Small intestine (tissue), 7 donors: Measurements from ENCODE around the gene KRT23. TPM values are rescaled to one million over a fixed set of nuclear protein-coding genes. Genes with fewer than 3 reads are reported as not detected.

Source experiments
- DNase-seq, 2 donors: peaks; one replicate each; pipeline versions ENCODE4 v3.0.0 to v3.0.0-alpha.2; 2013
- FAIRE-seq: peaks from 2 replicates; lab custom pipeline; 2012; peaks lifted over from hg19 to GRCh38; lab: Jason Lieb, UNC
- H3K27ac ChIP-seq, 3 donors: one replicate each; pipeline ENCODE4 v1.5.1; 2013; ENCODE audit warnings: low read length in 2 of 3, mild to moderate bottlenecking in 2 of 3, control low read depth in 1 of 3, inconsistent platforms in 1 of 3, low read depth in 1 of 3, moderate library complexity in 1 of 3
- H3K27me3 ChIP-seq, 3 donors: one replicate each; pipeline ENCODE4 v1.6.1; 2013; ENCODE audit warnings: low read length in 3 of 3, inconsistent platforms in 1 of 3; ENCODE audit not compliant: control insufficient read depth in 3 of 3, insufficient read depth in 3 of 3
- H3K36me3 ChIP-seq, 3 donors: one replicate each; pipeline ENCODE4 v1.6.1; 2013; ENCODE audit warnings: low read length in 3 of 3, inconsistent platforms in 1 of 3, low read depth in 1 of 3, mild to moderate bottlenecking in 1 of 3, moderate library complexity in 1 of 3; ENCODE audit not compliant: control insufficient read depth in 3 of 3, insufficient read depth in 2 of 3
- H3K4me1 ChIP-seq, 3 donors: one replicate each; pipeline ENCODE4 v1.6.1; 2013; ENCODE audit warnings: low read length in 2 of 3, inconsistent platforms in 1 of 3, low read depth in 1 of 3, mild to moderate bottlenecking in 1 of 3, moderate library complexity in 1 of 3; ENCODE audit not compliant: control insufficient read depth in 3 of 3, insufficient read depth in 2 of 3
- H3K4me3 ChIP-seq, 3 donors: one replicate each; pipeline ENCODE4 v1.5.1; 2013; ENCODE audit warnings: low read length in 3 of 3, control low read depth in 1 of 3, inconsistent platforms in 1 of 3, low read depth in 1 of 3, mild to moderate bottlenecking in 1 of 3, moderate library complexity in 1 of 3
- H3K9me3 ChIP-seq, 2 donors: one replicate each; pipeline ENCODE4 v1.6.1; 2013; ENCODE audit warnings: low read depth in 1 of 2, low read length in 1 of 2; ENCODE audit not compliant: control insufficient read depth in 2 of 2, insufficient read depth in 1 of 2
- WGBS, 3 donors: extraction: QIAGEN DNeasy Blood & Tissue Kit; methylation state at CpG; one replicate each; pipeline ENCODE4 v1.1.7; 2013; 5-methylcytosine and 5-hydroxymethylcytosine counted together
- polyA plus RNA-seq, 4 donors: library from polyadenylated mRNA; stranded (reverse) in 3 of 4; unstranded in 1 of 4; fragments of 200-250 nt in 3 of 4; fragments of 120-200 nt in 1 of 4; gene quantifications; one replicate each; pipeline versions ENCODE4 v1.2.1 to v1.2.3, GENCODE V29; 2013
- donor health status: healthy with polysubstance abuse.
- donor health status: control.
- donor health status: control.
- donor health status: Bipolar disorder and iron deficiency.
- donor health status: healthy.

Gene KRT23
- polyA plus RNA-seq, 4 donors: 0.66 to 0.82 TPM; not detected in 2

- FAIRE-seq (no peak), DNase-seq (no peak)
- Histone ChIP-seq H3K27me3 (peaks cover 0 to 3% (median 0%) of the 10 kb centered on the region in 3 donors), H3K27ac (no peak overlapping the region), H3K4me3 (no peak overlapping the region), H3K4me1 (no peaks in the 10 kb centered on the region), H3K36me3 (no peaks in the 10 kb centered on the region), H3K9me3 (no peaks in the 10 kb centered on the region)
- 82 to 91% (median 85%) methylated on average over 6 of the region's 6 CpGs for WGBS, 3 donors
Measured at GRCh38 chr17:40945414-40945813, 8.0 kb upstream of the KRT23 start.

DNA sequence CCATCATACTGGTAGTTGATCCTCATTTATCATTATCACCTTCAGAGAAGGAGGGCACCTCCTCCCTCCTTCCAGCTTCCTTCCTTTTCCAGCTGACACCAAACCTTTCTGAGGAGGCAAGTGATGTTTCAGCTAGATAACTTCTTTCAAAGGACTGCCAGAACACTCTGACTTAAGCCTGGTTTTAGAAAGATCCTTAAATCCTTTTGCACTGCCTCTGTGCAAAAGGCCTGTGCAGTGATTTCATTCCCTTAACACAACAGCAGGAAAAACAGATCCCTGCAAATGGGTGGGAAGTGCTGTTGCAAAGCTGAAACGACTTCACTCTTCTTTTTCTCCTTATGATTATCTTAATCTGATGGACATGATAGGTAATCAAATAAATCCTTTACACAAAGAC is 7.1 kb upstream of the KRT23 start:
- Histone ChIP-seq H3K4me3 (no peak overlapping the region), H3K27ac (no peak overlapping the region), H3K27me3 (peaks cover 0 to 3% (median 0%) of the 10 kb centered on the region in 3 donors), H3K36me3 (no peaks in the 10 kb centered on the region), H3K9me3 (no peaks in the 10 kb centered on the region), H3K4me1 (no peaks in the 10 kb centered on the region)
- FAIRE-seq (no peak), DNase-seq (no peak)
- 5 to 30% (median 28%) methylated on average over 1 of the region's 1 CpG for WGBS, 3 donors

DNA sequence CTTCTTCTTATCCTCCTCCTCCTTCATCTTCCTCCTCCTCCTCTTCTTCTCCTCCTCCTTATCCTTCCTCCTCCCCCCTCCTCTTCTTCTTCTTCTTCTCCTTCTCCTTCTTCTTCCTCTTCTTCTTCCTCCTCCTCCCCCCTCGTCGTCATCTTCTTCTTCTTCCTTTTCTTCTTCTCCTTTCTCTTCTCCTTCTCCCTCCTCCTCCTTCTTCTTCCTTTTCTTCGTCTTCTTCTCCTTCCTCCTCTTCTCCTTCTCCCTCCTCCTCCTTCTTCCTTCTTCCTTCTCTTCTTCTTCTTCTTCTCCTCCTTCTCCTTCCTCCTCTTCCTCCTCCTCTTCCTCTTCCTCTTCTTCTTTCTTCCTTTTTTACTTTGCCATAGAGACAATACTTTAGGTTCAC is 5.1 kb upstream of the KRT23 start:
- Histone ChIP-seq H3K36me3 (no peaks in the 10 kb centered on the region), H3K27ac (no peak overlapping the region), H3K27me3 (peaks cover 0 to 3% (median 0%) of the 10 kb centered on the region in 3 donors), H3K4me1 (no peaks in the 10 kb centered on the region), H3K4me3 (no peak overlapping the region), H3K9me3 (no peaks in the 10 kb centered on the region)
- 73 to 87% (median 77%) methylated on average over 3 of the region's 3 CpGs for WGBS, 3 donors
- FAIRE-seq (no peak), DNase-seq (no peak)

DNA sequence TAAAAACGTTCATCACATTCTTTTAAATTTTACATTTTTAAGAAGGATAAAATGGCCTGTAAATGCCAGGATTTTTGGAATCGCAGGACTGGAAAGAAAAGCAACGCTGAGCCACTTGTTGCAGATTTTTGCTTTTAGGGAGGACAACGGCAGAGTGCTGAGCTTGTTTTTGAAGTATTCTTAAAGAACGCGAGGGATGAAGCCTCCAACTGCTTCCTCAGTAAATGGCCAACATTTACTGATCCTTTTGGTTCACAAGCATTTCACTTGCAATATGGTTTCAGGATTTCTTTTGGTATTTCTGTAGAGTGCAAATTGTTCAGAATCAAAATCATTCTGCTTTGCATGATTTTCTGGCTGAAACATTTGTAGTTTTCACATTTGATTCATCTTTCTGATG is 2.8 kb upstream of the KRT23 start:
- no peak for FAIRE-seq
- 84 to 89% (median 88%) methylated on average over 6 of the region's 6 CpGs for WGBS, 3 donors
- no peak overlapping the region for H3K27ac ChIP-seq

GRCh38 chr17:40938981-40939380 is 1.5 kb upstream of the KRT23 start:
- FAIRE-seq: no peak
- H3K4me1 ChIP-seq: peaks cover 0 to 4% (median 0%) of the 10 kb centered on the region in 3 donors
- H3K36me3 ChIP-seq: no peaks in the 10 kb centered on the region
- WGBS, 3 donors: 90 to 96% (median 95%) methylated on average over 2 to 3 of the region's 3 CpGs
- H3K27ac ChIP-seq: no peak overlapping the region
- no peak for DNase-seq
- no peaks in the 10 kb centered on the region for H3K27me3 ChIP-seq
- H3K4me3 ChIP-seq: no peak overlapping the region
- no peaks in the 10 kb centered on the region for H3K9me3 ChIP-seq

More for the DNA sequence above, 2.8 kb upstream of the KRT23 start:
- Histone ChIP-seq H3K4me3 (no peak overlapping the region), H3K4me1 (peaks cover 0 to 4% (median 0%) of the 10 kb centered on the region in 3 donors), H3K27me3 (peaks cover 0 to 2% (median 0%) of the 10 kb centered on the region in 3 donors), H3K36me3 (no peaks in the 10 kb centered on the region), H3K9me3 (no peaks in the 10 kb centered on the region)
- no peak for DNase-seq

- WGBS, 3 donors: 14 to 46% (median 35%) methylated on average over 5 of the region's 5 CpGs
- FAIRE-seq: no peak
- H3K4me3 ChIP-seq: no peak overlapping the region
- H3K27me3 ChIP-seq: no peaks in the 10 kb centered on the region
- no peaks in the 10 kb centered on the region for H3K9me3 ChIP-seq
- no peaks in the 10 kb centered on the region for H3K36me3 ChIP-seq
- no peak overlapping the region for H3K27ac ChIP-seq
- no peak for DNase-seq
- peaks cover 0 to 4% (median 0%) of the 10 kb centered on the region in 3 donors for H3K4me1 ChIP-seq
Measured at GRCh38 chr17:40936976-40937375, 470 bp downstream of the KRT23 start.

DNA sequence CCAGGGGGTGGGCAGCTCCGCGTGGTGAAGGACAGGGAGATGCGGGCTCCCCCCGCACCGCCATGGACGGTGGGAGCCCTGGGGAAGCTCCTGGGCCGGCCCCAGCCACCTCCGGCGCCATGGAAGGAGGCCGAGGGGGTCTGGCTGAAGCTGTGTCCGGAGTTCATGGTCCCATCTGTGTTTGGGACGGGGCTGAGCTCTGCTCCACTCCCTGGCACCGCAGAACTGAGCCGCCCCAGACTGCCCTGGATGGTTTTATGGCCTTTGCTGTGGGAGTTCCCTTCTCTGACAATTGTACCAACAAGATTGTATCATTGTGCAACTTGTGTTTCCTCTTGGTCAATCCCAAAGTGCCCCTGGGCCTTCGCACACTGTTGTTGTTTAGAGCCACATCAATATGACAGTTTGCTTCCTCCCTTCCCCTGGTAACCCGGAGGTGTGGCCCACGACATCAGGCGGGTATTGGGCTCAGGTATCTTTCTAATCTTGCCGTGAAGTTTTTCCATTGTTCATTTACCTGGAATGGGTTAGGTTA is 942 bp downstream of the KRT23 start:
- Histone ChIP-seq H3K4me1 (peaks cover 0 to 4% (median 0%) of the 10 kb centered on the region in 3 donors), H3K9me3 (no peaks in the 10 kb centered on the region), H3K36me3 (no peaks in the 10 kb centered on the region), H3K27me3 (no peaks in the 10 kb centered on the region), H3K27ac (no peak overlapping the region), H3K4me3 (no peak overlapping the region)
- WGBS, 3 donors: 52 to 76% (median 66%) methylated on average over 19 of the region's 19 CpGs
- DNase-seq (peak; percentile 56 to 60), FAIRE-seq (no peak)

- no peaks in the 10 kb centered on the region for H3K9me3 ChIP-seq
- no peak overlapping the region for H3K27ac ChIP-seq
- WGBS, 3 donors: 48 to 72% (median 57%) methylated on average over 3 of the region's 3 CpGs
- FAIRE-seq (no peak), DNase-seq (no peak)
- H3K27me3 ChIP-seq: no peaks in the 10 kb centered on the region
- H3K4me1 ChIP-seq: peaks cover 0 to 4% (median 0%) of the 10 kb centered on the region in 3 donors
- no peaks in the 10 kb centered on the region for H3K36me3 ChIP-seq
- H3K4me3 ChIP-seq: no peak overlapping the region
Measured at GRCh38 chr17:40935624-40936023, 1.8 kb downstream of the KRT23 start.

DNA sequence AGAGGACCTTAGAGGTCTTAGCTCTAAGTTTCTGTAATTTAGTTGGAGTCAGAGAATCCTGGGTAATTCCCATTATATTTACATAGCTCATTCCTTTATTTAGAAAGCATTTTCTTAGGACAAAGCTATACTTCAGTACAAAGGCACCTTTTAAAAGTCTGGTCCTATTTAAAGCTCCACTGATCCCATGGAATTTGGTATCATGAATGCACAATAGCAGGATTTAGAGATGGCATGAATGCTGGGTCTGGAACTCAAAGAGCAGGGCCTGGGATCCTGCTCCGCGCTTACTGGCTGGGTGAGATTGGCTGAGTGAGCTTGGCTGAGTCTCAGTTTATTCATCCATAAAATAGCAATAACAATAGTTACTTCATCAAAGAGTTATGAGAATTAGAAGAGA is 4.8 kb downstream of the KRT23 start:
- Histone ChIP-seq H3K4me3 (no peak overlapping the region), H3K36me3 (no peaks in the 10 kb centered on the region), H3K27me3 (no peaks in the 10 kb centered on the region), H3K9me3 (no peaks in the 10 kb centered on the region), H3K27ac (no peak overlapping the region), H3K4me1 (peaks cover 0 to 4% (median 0%) of the 10 kb centered on the region in 3 donors)
- FAIRE-seq (no peak), DNase-seq (no peak)
- WGBS, 3 donors: 66 to 87% (median 71%) methylated on average over 2 of the region's 2 CpGs
